ENCODE results near the gene STK39. TPM values are rescaled to one million over a fixed set of nuclear protein-coding genes. Genes with fewer than 3 reads are reported as not detected.

STK39 gene
- total and polyA plus RNA-seq, 2 donors (not counting 1 experiment from before 2014, with no cell fraction given), result 16.7 to 30.1 TPM

DNA sequence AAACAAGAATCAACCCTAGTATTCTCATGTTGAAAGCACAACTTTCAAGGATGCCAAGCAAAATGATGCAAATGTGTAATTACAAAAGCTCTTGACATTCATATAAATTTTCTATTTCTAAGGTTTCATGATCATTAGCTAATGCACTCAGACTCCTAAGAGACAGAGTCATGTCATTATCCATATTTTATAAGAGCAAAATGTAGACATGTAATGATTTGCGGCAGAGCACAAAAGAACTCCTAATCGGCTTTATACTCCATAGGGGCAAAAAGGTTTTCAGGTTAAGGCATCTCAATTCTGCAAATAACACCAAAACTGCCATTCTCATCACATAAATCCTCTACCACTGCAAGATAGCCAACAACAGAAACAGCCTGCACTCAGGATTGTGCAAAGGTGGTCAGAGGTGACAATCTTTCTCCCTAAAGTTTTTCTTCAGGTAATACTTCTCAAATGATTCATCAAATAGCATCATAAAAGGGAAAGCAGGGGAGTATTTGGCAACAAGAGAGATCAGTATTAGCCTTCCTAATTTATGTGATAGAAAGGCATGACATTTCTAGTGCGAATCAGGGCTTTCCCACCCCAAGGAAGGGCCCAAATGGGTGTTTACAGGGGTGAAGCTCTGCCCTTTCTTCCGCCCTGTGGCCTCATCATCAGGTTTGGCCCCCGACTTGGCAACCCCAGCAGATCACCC is 64.7 kb downstream of the STK39 start:
- Histone ChIP-seq H3K9ac (ENCODE audit: insufficient read depth, low read length) (no peak overlapping the region), H3K4me1 (ENCODE audit: control insufficient read depth, extremely low read depth, insufficient read depth, low read length) (peaks cover 7% of the 10 kb centered on the region), H3K27me3 (ENCODE audit: control insufficient read depth, insufficient read depth, low read length) (no peaks in the 10 kb centered on the region), H3K36me3 (ENCODE audit: control insufficient read depth, insufficient read depth, low read length) (peaks cover 2% of the 10 kb centered on the region), H3K4me2 (ENCODE audit: extremely low read depth, insufficient read depth, low read length) (no peak overlapping the region), H2AFZ (ENCODE audit: low read length) (no peak overlapping the region), H3K9me3 (ENCODE audit: control insufficient read depth, insufficient read depth, low read depth, low read length) (no peaks in the 10 kb centered on the region), H3K27ac (ENCODE audit: insufficient read depth, low read length) (no peak overlapping the region), H3K79me2 (ENCODE audit: control insufficient read depth, insufficient read depth, low read length) (peaks cover 29% of the 10 kb centered on the region), H4K20me1 (ENCODE audit: control insufficient read depth, extremely low read depth, insufficient read depth, low read length) (no peaks in the 10 kb centered on the region), H3K4me3 (replicated peaks in 1 of 4; ENCODE audit: control extremely low read depth in 1 of 4, insufficient read depth in 1 of 4, low read depth in 3 of 4, low read length in 4 of 4) (no peak overlapping the region)
- no peak for DNase-seq (ENCODE audit: low read depth in 2 of 2)
- no peak for TF ChIP-seq EZH2 (IDR thresholded peaks at IDR 0.05; ENCODE audit: low read length, missing control alignments)
- TF ChIP-seq, protein P1, sequence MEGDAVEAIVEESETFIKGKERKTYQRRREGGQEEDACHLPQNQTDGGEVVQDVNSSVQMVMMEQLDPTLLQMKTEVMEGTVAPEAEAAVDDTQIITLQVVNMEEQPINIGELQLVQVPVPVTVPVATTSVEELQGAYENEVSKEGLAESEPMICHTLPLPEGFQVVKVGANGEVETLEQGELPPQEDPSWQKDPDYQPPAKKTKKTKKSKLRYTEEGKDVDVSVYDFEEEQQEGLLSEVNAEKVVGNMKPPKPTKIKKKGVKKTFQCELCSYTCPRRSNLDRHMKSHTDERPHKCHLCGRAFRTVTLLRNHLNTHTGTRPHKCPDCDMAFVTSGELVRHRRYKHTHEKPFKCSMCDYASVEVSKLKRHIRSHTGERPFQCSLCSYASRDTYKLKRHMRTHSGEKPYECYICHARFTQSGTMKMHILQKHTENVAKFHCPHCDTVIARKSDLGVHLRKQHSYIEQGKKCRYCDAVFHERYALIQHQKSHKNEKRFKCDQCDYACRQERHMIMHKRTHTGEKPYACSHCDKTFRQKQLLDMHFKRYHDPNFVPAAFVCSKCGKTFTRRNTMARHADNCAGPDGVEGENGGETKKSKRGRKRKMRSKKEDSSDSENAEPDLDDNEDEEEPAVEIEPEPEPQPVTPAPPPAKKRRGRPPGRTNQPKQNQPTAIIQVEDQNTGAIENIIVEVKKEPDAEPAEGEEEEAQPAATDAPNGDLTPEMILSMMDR (conservative IDR thresholded peaks at IDR 0.05 in 1 of 2, IDR thresholded peaks at IDR 0.05 in 1 of 2; ENCODE audit: low read depth in 1 of 2, low read length in 2 of 2), result no peak

DNA sequence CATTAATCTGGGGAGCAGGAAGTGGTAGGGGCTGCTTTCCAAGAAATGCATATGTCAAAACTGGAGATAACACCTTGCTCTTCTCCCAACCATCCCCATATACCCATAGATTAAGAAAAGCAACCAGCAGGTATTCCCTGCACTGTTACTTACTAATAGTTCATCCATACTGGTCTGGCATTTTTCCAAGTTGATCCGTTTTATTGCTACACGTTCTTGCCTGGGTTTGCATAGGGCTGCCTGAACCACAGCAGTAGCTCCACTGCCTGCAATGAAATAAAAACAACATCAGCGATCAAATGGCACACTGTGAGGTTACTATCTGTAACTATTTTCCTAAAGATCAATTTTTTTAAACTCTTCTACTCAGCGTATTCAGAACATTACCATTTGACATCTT is 65.6 kb downstream of the STK39 start:
- Histone ChIP-seq H4K20me1 (ENCODE audit: control insufficient read depth, extremely low read depth, insufficient read depth, low read length) (no peaks in the 10 kb centered on the region), H3K36me3 (ENCODE audit: control insufficient read depth, insufficient read depth, low read length) (peaks cover 2% of the 10 kb centered on the region), H2AFZ (ENCODE audit: low read length) (no peak overlapping the region)

DNA sequence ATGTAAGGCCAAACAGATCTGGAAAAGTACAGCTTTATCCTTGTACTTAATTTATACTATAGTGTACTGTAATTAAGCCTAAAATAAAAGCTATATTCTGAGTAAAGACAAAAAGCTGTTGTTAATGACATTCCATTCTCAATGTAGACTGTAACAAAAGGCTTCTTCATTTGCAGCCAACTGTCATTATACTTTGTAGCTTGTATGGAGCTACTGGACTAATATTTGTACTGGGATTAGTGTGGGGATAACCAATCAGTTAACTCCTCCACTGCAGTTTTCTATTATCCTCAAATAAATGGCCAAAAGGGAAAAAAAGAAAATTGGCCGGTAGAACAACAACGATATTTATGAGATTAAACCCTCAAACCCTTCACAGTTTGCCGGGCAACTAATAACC is 66.5 kb downstream of the STK39 start:
- Histone ChIP-seq H3K9ac (ENCODE audit: insufficient read depth, low read length) (no peak overlapping the region), H4K20me1 (ENCODE audit: control insufficient read depth, extremely low read depth, insufficient read depth, low read length) (no peaks in the 10 kb centered on the region), H2AFZ (ENCODE audit: low read length) (no peak overlapping the region), H3K27me3 (ENCODE audit: control insufficient read depth, insufficient read depth, low read length) (no peaks in the 10 kb centered on the region), H3K4me2 (ENCODE audit: extremely low read depth, insufficient read depth, low read length) (no peak overlapping the region), H3K4me1 (ENCODE audit: control insufficient read depth, extremely low read depth, insufficient read depth, low read length) (peaks cover 6% of the 10 kb centered on the region), H3K9me3 (ENCODE audit: control insufficient read depth, insufficient read depth, low read depth, low read length) (no peaks in the 10 kb centered on the region), H3K36me3 (ENCODE audit: control insufficient read depth, insufficient read depth, low read length) (peaks cover 2% of the 10 kb centered on the region), H3K79me2 (ENCODE audit: control insufficient read depth, insufficient read depth, low read length) (peaks cover 29% of the 10 kb centered on the region), H3K4me3 (replicated peaks in 1 of 4; ENCODE audit: control extremely low read depth in 1 of 4, insufficient read depth in 1 of 4, low read depth in 3 of 4, low read length in 4 of 4) (no peak overlapping the region), H3K27ac (ENCODE audit: insufficient read depth, low read length) (no peak overlapping the region)
- DNase-seq (ENCODE audit: low read depth in 2 of 2), result no peak
- TF ChIP-seq EZH2 (IDR thresholded peaks at IDR 0.05; ENCODE audit: low read length, missing control alignments), result no peak
- TF ChIP-seq, protein P1 (conservative IDR thresholded peaks at IDR 0.05 in 1 of 2, IDR thresholded peaks at IDR 0.05 in 1 of 2; ENCODE audit: low read depth in 1 of 2, low read length in 2 of 2), result no peak

More for the DNA sequence above, 65.6 kb downstream of the STK39 start:
- Histone ChIP-seq H3K4me1 (ENCODE audit: control insufficient read depth, extremely low read depth, insufficient read depth, low read length) (peaks cover 7% of the 10 kb centered on the region), H3K27ac (ENCODE audit: insufficient read depth, low read length) (no peak overlapping the region), H3K27me3 (ENCODE audit: control insufficient read depth, insufficient read depth, low read length) (no peaks in the 10 kb centered on the region), H3K4me3 (replicated peaks in 1 of 4; ENCODE audit: control extremely low read depth in 1 of 4, insufficient read depth in 1 of 4, low read depth in 3 of 4, low read length in 4 of 4) (no peak overlapping the region), H3K9ac (ENCODE audit: insufficient read depth, low read length) (no peak overlapping the region), H3K79me2 (ENCODE audit: control insufficient read depth, insufficient read depth, low read length) (peaks cover 32% of the 10 kb centered on the region), H3K4me2 (ENCODE audit: extremely low read depth, insufficient read depth, low read length) (no peak overlapping the region), H3K9me3 (ENCODE audit: control insufficient read depth, insufficient read depth, low read depth, low read length) (no peaks in the 10 kb centered on the region)
- DNase-seq (ENCODE audit: low read depth in 2 of 2), result no peak
- no peak for TF ChIP-seq EZH2 (IDR thresholded peaks at IDR 0.05; ENCODE audit: low read length, missing control alignments)
- TF ChIP-seq, protein P1 (conservative IDR thresholded peaks at IDR 0.05 in 1 of 2, IDR thresholded peaks at IDR 0.05 in 1 of 2; ENCODE audit: low read depth in 1 of 2, low read length in 2 of 2), result no peak

Measured in fibroblast of lung (primary cell).